Hepatocyte (in vitro differentiated cells): Measurements from ENCODE around the gene CRHR1.

ENCODE experiments used
- EZH2 ChIP-seq: fragments of 200-600 bp; sonication (generic); IDR thresholded peaks from 2 replicates; pipeline ENCODE4 v1.6.1; 2016; ENCODE audit warnings: antibody characterized with exemption, mild to moderate bottlenecking, borderline replicate concordance
- TF ChIP-seq, protein P1 (sequence below): fragments of 200-600 bp; sonication (generic); IDR thresholded peaks from 2 replicates; pipeline ENCODE4 v1.5.1; 2016; ENCODE audit warnings: antibody characterized with exemption, mild to moderate bottlenecking; ENCODE audit not compliant: poor library complexity

- TF ChIP-seq, protein P1, sequence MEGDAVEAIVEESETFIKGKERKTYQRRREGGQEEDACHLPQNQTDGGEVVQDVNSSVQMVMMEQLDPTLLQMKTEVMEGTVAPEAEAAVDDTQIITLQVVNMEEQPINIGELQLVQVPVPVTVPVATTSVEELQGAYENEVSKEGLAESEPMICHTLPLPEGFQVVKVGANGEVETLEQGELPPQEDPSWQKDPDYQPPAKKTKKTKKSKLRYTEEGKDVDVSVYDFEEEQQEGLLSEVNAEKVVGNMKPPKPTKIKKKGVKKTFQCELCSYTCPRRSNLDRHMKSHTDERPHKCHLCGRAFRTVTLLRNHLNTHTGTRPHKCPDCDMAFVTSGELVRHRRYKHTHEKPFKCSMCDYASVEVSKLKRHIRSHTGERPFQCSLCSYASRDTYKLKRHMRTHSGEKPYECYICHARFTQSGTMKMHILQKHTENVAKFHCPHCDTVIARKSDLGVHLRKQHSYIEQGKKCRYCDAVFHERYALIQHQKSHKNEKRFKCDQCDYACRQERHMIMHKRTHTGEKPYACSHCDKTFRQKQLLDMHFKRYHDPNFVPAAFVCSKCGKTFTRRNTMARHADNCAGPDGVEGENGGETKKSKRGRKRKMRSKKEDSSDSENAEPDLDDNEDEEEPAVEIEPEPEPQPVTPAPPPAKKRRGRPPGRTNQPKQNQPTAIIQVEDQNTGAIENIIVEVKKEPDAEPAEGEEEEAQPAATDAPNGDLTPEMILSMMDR, result no peak
- no peak for TF ChIP-seq EZH2
Observed at GRCh38 chr17:45735488-45735887, 48.6 kb upstream of the CRHR1 start.
